ENCODE measurements around the gene MAML2.

GRCh38 chr11:96044311-96044710 is 298.7 kb downstream of the MAML2 start:
- TF ChIP-seq CTCF (IDR thresholded peaks at IDR 0.05) = no peak
- no peak for TF ChIP-seq POLR2A (IDR thresholded peaks at IDR 0.05)
